HG03103 (cell line): ENCODE data around the gene ANKRD63.
A peak's percentile ranks its signal among the peaks of the same experiment; 100 is the strongest.

Experiments used
- ATAC-seq: cut with Tn5 transposase; IDR thresholded peaks from one replicate; pipeline ENCODE4 v1.9.1; 2021; ENCODE audit warnings: low read depth; ENCODE audit not compliant: unreplicated experiment

The ANKRD63 gene, protein sequence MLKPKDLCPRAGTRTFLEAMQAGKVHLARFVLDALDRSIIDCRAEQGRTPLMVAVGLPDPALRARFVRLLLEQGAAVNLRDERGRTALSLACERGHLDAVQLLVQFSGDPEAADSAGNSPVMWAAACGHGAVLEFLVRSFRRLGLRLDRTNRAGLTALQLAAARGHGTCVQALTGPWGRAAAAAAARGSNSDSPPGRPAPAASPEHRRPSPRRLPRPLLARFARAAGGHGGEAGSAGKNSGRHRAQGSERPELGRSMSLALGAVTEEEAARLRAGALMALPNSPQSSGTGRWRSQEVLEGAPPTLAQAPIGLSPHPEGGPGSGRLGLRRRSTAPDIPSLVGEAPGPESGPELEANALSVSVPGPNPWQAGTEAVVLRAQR

DNA sequence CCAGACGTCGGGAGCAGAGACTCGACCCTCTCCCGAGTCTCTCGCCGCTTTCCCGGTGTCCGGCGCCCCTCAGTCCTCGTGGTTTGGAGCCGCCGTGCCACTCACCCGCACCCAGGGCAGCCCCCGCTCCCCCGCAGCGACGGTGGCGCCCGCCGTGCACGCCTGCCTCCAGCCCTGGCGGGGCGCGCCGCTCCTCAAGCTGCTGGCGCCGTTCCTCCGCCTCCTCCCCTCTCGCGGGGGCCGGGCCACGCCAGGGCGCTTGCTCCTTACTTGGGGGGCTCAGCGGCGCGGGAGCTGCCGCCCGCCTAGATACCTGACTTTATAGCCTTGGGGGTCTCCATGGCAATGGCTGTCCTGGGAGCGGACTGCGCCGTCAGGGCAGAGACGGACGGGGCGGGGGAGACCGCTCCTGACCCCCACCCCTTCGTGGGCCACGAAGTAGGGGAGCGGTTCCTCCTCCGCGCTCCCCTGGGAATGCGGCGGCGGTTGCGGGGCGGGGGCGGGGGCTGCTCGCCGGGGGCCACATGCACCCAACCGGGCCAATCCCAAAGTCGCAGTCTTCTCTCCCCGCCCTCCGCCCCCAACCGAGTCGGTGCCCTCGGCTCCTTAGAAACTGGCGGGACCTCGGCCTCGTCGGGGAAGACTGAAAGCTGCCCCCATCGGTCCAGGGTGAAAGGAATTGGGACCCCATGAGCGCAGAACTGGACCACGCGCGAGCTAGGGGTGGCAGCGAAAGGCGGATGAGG, at the start of gene ANKRD63:
Gene ANKRD63, minus strand, starts transcription at position 196 of the 746 bp plus-strand sequence. CDS start 478 bp downstream, outside the sequence.
- no peak for ATAC-seq

- no peak for ATAC-seq
Observed at GRCh38 chr15:40332113-40332781, 49.4 kb upstream of the ANKRD63 start.

- no peak for ATAC-seq
Observed at GRCh38 chr15:40331637-40332036, 48.8 kb upstream of the ANKRD63 start.

- ATAC-seq = no peak
Observed at GRCh38 chr15:40331026-40331425, 48.2 kb upstream of the ANKRD63 start.

- no peak for ATAC-seq
Observed at GRCh38 chr15:40330368-40330836, 47.5 kb upstream of the ANKRD63 start.

- ATAC-seq = no peak
Observed at GRCh38 chr15:40329804-40330203, 46.9 kb upstream of the ANKRD63 start.

DNA sequence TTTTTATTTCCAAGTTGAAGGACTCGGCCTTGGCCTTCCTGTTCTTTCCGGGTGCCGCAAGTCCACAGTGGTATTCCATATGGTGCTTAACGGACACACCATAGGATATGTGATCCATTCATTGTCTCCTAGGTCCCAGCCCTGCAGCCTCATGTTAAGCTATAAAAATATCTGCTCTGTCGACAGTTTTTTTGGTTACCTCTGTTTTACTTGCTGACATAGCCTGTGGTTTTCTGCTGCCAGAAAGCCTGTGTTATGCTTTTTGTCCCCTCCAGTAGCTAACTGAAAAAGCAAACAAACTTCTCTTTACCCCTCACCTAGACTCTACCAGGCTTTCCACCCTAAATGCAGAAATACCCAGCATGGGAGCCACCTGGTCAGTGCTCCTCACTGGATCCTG, 45.9 kb upstream of the ANKRD63 start:
- no peak for ATAC-seq

GRCh38 chr15:40328176-40328575, 45.3 kb upstream of the ANKRD63 start:
- no peak for ATAC-seq

DNA sequence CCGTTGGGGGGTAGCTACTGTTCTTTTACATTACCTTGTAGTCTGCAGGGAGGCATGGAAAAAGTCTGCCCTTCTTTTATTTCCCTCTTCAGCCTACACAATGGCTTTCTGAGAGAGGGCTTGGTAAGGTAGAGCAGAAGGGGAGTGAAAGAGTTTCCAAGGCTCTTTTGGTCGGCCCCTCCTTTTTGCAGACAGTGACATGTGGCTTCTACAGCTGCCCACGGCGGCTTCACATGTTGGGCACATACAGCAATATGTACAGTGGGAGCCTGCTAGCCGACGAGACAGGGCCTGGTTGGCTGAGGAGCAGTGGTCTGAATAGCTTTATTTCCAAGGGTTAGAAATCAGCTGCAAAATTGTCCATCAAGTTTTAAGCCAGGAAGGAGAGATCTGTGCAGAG, 44.6 kb upstream of the ANKRD63 start:
- no peak for ATAC-seq

DNA sequence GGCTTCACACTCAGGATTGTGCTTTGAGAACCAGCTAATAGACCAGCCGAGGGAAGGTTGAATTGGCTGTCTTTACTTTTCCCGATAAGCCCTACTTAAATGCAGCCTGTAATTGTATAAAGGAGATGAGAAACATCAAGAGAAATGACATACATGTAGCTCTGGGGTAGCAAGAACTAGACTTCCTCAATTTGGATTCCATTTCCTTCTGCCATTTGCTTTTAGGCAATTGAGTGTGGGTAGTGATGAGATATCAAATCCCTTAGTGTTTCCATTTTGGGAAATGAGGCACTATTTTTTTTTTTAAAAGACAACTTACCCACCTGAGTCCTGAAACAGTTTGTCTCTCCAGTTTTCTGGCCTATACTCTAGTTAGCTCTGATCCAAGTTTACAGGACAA, 42.8 kb upstream of the ANKRD63 start:
- no peak for ATAC-seq

- ATAC-seq = no peak
Observed at GRCh38 chr15:40325188-40325587, 42.3 kb upstream of the ANKRD63 start.

DNA sequence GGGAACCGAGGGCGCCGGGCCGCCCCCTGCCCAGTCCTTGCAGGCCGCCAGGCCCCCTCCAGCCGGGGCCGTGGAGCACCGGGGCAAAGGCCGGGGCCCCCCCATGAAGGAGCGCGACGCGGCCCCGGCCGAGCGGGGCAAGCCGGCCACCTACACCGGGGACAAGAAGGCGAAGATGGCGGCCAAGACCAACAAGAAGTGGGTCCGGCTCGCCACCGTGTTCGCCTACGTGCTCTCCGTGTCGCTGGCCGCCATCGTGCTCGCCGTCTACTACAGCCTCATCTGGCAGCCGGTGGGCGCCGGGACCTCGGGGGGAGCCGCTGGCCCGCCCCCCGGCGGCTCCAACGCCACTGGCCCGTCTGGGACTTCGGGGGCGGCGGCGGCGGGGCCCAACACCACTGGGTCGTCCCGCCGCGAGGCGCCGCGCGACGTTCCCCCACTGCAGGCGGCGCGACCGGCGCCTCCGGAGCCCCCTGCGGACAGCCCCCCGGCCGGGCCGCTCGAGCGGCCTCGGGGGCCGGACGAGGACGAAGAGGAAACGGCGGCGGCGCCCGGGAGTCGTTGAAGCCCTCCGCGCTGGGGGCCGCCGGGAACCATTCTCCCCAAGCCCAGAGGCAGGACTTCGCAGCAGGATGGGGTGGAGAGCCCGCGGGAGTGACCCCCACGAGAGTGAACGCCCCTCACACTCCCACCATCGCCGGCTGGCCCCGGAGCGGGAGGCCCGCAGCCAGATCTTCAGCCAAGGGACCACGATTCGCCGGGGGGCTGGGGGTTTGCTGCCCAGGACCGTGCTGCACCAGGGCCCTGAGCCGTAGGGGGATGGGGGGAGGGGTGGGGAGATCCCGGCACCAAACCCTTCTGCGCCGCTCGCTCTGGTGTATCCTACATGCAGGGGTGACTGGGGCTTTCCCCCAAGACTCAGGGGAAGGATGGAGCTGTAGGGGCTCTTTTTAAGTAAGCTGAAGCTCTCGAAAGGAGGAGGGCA, 41.4 kb upstream of the ANKRD63 start:
- ATAC-seq = peak; percentile 7

DNA sequence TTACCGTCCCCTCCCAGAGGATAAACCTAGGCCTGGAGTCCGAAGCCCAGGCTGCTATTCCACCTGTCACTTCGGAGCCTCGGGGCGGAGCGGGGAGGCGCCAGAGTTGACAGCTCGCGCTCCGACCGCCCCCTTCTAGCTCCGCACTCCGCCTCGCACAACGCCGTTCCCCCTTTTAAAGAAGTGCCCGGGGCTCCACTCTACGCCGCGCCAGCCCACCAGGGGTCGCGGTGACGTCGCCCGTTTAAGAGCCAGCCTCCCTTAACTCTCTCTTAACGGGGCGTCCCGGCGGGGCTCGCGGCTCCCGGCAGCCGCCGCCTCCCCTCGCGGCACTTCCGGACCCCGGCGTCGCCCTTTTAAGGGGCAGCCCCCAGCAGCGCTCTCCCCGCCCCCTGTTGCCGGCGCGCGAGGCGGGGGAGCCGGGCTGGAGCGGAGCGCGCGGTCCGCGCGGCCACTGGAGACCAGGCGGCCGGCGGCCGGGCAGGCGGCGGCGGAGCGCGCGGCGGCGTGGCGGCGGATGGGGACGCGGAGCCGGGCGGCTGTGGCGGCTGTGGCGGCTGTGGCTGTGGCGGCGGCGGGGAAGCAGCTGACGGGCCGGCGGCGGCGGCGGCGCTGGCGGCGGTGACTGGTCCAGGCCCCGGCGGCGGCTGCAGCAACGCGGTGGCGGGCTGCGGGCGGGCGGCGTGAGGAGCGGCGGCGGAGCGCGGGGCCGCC, 40.5 kb upstream of the ANKRD63 start, which contains the start of gene INAFM2:
Gene INAFM2, plus strand, starts transcription at position 454 of the 714 bp plus-strand sequence. CDS start 364 bp downstream, outside the sequence.
- ATAC-seq = peak; percentile 81

DNA sequence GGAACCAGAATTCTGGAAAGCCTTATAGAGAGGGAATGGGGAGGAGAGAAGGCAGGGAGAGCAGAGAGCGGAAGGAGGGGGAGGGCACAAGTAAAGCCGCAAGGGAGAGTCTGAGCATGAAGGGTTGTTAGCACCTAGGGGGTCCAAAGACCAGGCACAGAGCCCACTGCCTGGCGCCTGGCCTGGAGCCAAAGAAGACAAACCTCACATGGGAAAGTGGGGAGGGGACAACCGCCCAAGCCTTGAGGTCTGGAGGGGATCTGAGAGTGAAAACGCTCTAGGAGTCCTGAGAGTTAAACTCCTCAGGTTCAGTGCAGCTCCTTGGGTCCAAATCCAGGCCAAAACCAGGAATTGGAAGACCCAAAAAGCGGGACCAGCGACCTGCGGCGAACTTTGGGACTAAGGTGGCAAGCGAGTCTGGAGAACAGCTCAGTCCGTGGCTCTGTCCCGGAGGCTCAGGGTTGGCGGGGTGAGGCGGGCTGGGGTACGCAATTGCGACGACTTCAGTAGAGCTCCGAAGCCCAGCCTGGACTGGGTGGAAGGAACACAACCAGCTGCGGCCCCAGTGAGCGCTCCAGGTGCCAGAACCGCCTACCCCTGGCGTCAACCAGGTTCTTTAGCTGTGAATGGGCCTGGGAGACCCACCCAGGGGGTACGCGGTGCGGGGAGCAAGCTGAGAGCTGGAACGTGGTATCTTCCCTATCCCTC, 39.8 kb upstream of the ANKRD63 start:
- ATAC-seq = no peak

DNA sequence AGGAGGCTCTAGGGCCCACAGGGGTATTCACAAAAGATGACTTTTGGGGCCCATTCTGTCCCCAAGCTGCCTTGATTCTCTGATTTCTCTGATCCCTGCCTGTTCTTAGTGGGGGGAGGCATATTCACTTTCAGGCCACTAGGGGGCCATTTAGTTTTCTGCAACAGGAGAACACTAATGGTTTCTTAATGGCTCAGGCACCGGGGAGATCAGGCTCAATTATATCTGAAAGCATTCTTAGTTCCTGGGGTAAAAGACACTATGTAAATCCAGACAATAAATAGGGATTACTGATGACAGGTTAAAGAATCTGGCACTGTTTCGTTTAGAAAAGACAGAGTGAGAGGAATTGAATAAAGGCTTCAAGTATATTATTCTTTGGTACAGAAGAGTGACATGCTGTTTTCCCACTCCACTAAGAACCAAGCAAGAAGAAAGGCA, 38.1 kb upstream of the ANKRD63 start:
- no peak for ATAC-seq

DNA sequence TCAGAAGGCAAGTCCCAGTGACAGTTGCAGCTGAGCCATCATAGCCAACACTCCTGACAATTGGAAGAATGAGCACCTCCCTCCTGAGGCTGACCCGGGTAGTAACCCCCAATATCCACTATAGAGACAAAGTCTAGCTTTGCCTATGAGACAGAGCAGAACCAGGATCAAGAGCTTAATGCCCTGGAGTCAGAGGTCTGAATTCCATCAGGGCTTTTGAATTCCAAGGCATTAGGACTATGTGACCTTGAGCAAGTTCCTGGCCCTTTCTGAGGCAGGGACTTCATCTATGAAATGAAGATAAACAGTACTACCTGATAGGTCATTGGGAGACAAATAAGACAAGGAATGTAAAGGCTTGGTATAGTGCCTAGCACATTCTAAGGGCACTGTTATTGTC, 37.5 kb upstream of the ANKRD63 start:
- ATAC-seq = no peak

DNA sequence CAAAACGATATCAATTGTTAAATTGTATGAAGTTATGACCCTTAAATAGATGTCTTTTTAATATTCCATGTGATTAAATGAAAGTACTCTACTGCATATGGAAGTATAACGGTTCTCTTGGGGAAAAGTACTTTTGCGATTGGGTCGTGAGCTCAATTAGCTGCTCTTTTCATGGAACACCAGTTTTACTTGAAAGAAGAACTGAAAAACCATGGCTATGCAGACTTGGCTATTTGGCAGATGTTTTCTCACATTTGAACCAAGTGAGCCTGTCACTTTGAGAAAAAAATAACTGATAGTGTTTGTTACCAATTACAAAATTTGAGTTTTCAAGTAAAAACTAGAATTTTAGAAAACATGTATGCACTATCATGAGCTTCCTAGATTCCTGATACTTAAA, 34.7 kb upstream of the ANKRD63 start:
- no peak for ATAC-seq

DNA sequence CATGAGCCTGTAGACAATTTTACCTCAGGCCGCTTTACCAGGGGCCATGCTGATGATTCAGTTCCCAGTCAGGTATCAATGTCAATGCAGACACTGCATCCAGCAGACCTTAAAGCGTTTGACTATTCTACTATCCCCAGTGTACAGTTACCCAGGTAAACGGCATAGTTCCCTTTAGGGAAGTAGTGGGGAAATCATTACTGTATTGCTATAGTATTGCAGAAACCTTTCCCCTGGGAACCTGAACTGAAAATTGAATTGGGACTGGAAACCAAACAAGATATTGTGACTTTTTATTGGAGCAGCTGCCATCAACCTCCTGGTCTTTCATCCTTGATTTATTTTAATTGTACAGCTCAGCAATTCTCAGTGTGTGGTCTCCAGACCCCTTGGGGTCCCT, 34.1 kb upstream of the ANKRD63 start:
- no peak for ATAC-seq
